Fibroblast of skin of scalp (primary cell): Measurements from ENCODE around the gene A3GALT2.
"Not testable (repeated sequence)": the region's sequence is repeated elsewhere in the genome, so short reads cannot be mapped to it uniquely, and the experiment has no call there.

Experiments
- DNase-seq: peaks from one replicate; pipeline ENCODE4 v3.0.0-alpha.2; 2013

Gene A3GALT2

DNA sequence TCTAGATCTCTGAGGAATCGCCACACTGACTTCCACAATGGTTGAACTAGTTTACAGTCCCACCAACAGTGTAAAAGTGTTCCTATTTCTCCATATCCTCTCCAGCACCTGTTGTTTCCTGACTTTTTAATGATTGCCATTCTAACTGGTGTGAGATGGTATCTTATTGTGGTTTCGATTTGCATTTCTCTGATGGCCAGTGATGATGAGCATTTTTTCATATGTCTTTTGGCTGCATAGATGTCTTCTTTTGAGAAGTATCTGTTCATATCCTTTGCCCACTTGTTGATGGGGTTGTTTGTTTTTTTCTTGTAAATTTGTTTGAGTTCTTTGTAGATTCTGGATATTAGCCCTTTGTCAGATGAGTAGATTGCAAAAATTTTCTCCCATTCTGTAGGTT lies 30.3 kb downstream of the A3GALT2 start:
- DNase-seq, result not testable (repeated sequence)

DNA sequence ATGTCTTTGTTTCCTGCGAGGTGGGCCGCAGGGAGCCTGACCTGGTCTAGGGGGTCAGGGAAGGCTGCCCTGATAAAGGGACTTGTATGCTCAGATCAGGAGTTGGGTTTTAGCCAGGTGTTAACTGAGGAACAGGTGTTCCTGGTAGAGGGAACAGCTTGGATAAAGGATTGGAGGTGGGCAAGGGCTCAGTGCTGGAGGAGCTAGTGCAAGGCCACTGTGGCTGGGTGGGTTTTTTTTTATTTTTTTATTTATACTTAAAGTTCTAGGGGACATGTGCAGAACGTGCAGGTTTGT lies 31.1 kb downstream of the A3GALT2 start:
- DNase-seq, result no peak

GRCh38 chr1:33288976-33289857 lies 31.7 kb downstream of the A3GALT2 start:
- no peak for DNase-seq

DNA sequence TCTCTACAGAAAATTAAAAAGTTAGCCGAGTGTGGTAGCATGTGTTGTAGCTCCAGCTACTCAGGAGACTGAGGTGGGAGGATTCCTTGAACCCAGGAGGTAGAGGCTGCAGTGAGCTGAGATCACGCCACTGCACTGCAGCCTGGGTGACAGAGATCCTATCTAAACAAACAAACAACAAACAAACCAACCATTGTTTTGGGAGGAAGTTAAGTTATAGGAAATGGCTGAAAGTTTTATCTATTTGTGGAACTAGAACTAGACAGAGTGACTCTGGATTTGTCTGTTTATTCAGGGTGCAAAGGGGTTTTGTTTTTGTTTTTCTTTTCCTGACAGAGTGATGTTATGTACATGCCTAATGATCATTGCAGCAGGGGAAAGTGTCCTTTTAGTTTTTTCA lies 33.6 kb downstream of the A3GALT2 start:
- DNase-seq, result no peak

DNA sequence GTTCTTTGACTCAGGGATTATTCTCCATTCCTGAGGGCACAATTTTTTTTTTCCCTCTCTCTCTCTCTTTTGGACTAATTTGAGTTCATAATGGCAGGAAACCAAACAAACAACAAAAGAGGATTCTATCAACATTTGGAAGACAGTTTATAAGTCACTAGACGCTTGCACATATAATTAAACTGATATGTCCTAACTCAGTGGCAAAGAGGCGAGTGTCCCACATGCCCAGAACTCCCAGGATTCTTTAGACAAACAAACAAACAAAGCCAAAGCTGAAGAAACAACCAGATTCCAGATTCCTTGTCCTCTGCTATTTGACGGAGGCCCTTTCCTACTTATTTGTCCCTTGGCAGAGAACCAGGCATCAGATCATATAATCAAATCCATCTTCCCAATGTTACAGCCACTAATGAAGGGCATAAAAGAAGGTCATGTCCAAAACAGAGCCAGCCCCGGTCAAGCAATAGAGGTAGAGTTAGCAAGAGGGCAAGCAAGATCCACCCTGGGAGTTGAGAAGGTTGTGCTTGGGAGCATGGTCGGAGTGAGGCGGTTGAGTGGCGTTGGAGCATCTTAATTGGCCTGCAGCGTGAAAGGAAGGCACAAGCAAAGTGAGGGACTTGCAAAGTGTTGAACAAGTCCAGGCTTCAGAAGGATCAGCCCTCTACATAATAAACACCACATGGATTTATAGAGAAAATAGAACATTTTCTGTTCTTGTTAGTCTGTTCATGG lies 34.3 kb downstream of the A3GALT2 start:
- no peak for DNase-seq

DNA sequence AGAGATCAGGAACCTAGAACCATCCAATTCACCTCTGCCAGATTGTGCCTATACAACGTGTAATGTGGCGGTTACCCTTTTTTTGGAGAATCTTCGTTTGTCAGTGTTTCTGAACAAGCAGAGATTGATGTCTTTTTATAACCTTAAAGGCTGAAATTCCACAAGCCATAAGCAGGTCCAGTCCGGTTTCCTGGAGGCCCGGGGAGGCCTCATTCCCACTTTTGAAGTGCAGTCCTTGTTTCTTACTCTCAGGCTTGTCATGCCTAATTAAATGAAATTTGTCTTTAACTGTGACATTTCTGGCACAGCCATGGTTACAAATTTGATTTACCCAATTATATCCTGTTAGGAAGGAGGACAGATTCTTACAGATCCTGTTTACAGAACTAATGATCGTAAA lies 36.8 kb downstream of the A3GALT2 start:
- no peak for DNase-seq

- no peak for DNase-seq
Measured at GRCh38 chr1:33282791-33283190, 38.1 kb downstream of the A3GALT2 start.

DNA sequence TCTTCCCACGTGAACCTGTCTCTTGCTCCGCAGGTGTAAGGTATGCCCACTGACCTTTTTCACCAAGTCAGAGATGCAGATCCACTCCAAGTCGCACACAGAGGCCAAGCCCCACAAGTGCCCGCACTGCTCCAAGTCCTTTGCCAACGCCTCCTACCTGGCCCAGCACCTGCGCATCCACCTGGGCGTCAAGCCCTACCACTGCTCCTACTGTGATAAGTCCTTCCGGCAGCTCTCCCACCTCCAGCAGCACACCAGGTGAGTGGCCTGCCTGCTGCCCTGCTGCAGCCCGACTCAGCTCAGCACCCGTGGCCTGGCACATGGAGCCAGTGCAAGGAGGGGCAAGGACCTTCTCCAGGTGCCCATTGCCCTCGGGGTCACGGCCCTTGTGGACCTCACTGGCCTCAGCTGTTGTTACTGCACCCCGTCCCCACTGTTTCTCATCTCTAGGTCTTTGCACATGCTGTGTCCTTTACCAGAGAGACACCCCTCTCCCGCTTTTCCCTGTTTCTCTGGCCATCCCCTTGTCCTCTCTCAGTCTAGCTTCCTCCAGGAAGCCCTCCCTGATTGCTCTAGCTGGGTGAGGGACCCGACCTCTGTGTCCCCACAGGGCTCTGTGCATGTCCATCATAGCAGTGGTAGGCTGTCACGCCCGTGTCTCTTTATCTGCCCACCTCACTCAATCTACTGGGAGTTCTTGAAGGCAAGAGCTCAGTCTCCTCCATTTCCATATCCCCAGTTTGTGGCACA lies 39.2 kb downstream of the A3GALT2 start:
- no peak for DNase-seq

GRCh38 chr1:33280091-33280661 lies 40.7 kb downstream of the A3GALT2 start:
- DNase-seq, result no peak

DNA sequence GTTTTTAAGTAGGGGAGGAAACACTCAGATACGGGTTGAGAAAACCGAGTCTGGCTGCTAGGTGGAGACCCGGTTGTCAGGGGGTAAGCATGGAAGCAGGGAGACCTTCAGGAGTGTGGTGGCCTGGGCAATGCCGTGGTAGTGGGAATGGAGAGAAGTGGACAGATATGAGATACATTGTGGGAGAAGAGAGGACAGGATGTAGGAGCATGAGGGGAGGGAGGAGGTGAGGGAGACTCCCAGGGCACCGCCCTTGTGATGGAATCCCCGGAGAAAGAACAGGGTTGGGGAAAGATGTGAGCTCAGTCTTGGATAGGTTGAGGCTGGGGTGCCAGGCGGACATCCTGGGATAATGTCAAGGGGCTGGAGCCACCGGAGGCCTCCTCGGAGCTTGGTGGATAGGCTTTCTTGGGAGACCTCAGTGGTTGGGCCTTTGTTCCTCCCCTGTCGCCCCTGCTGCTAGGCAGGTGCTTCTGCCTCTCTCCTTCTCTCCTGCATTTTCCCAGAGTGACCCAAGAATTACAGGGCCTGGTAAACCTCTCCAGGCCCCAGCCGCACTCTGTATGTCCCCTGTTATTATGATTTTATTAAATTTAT lies 43.3 kb downstream of the A3GALT2 start:
- no peak for DNase-seq

- DNase-seq, result no peak
Measured at GRCh38 chr1:33276573-33277298, 44.2 kb downstream of the A3GALT2 start.

- no peak for DNase-seq
Measured at GRCh38 chr1:33275706-33276572, 45.0 kb downstream of the A3GALT2 start.

DNA sequence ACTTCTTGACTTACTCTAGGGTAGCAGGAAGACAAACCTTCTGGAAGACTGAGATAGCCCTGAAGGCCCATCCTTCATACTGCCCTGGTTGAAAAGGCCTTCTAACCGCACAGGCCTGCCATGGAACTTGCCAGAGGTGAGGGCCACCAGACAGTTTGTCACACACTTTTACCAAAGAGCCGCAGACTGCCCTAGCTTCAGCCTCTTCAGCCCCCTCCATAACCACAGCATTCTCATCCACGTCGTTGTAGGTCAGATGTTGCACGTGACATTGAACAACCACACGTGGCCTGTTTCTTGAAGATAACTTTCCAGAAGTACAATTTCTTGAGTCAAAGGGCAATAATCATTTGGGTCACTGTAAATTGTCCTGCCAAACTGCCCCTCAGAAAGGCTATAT lies 45.7 kb downstream of the A3GALT2 start:
- DNase-seq, result no peak

DNA sequence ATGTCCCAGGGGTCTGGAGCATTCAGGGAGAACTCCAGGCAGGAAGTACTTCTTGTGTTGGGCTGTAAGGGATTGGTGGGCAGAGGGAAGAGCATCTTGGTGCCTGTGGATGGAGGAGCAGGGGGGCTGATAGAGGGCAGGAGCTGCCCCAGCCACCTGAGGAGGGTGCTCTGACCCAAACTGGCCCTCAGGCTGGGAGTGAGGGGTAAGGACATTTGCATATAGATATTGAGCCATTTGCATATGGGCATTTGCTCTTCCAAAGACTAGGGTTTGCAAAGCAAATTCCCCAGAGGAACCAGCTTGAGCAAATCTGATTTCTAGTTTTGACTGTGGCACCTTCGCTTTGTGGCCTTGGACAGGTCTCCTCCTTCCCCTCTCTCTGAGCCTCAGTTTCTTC lies 46.5 kb downstream of the A3GALT2 start:
- DNase-seq, result no peak

GRCh38 chr1:33273961-33274371 lies 46.9 kb downstream of the A3GALT2 start:
- no peak for DNase-seq

- DNase-seq, result no peak
Measured at GRCh38 chr1:33273406-33273805, 47.5 kb downstream of the A3GALT2 start.

- no peak for DNase-seq
Measured at GRCh38 chr1:33272930-33273329, 48.0 kb downstream of the A3GALT2 start.

DNA sequence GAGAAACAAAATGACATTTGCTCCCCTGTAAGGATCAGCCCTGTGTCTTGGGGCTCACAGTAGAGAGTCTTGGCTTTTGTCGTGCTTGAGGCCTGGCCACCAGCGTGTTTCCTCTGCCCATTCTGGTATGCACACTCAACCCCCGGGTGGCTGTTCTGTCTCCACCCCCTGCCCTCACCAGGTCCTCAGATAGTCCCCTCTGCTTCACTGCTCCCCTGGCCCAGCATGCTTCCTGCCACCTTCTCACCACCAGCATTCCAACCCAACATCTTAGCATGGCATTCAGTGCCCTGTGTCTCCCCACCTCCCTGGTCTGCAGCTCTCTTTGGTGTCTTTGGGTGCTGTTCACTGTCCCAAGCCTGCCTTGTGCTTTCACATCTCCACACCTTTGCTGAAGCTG lies 48.4 kb downstream of the A3GALT2 start:
- no peak for DNase-seq

DNA sequence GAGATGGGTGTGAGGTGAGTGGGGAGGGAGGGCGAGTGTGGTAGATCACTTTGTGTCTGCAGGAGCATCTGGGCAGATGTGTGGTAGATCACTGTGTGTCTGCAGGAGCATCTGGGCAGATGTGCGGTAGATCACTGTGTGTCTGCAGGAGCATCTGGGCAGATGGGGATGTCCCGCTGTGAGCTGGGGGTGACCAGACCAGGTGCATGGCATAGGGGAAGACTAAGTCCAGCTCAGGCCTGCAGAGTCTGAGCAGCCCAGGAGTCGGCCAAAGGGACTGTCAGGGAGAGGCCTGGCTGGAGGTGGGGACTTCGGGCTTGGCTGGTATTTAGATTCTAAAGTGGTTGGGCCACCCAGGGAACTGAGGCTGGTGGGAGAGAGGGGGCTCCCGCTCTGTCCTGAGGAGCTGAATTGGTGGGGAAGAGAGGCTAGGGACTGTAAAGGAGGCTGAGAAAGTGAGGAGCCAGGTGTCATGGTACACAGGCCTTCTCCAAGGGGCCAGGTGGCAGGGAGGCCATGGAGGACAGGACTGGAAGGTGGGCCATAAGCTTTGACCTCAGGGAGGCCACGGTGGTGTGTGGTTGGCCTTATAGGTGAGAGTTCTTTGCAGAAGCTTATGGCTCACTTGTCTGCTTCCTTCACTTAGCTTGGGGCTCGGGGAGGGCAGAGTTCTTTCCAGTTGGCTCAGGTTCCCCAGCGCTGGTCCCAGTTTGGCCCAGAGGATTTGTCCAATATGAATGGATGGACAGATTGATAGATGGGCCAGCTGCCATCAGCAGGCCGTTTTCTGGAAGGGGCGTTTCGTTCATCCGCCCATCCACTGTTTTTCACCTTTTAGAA lies 49.0 kb downstream of the A3GALT2 start:
- DNase-seq, result no peak
